Mucosa of stomach (tissue), 1 donor: Measurements from ENCODE around the gene HSD17B12.

Experiments
- H3K27me3 ChIP-seq: one replicate; pipeline ENCODE4 v1.7.0; 2013; ENCODE audit warnings: mild to moderate bottlenecking, low read length; ENCODE audit not compliant: control insufficient read depth, insufficient read depth
- H3K36me3 ChIP-seq: one replicate; pipeline ENCODE4 v1.7.0; 2013; ENCODE audit warnings: low read length; ENCODE audit not compliant: control insufficient read depth, insufficient read depth
- H3K4me1 ChIP-seq: one replicate; pipeline ENCODE4 v1.7.0; 2013; ENCODE audit warnings: mild to moderate bottlenecking, low read length; ENCODE audit not compliant: control insufficient read depth, insufficient read depth
- H3K4me3 ChIP-seq: one replicate; pipeline ENCODE4 v1.7.0; 2013; ENCODE audit warnings: low read length
- H3K9ac ChIP-seq: one replicate; pipeline ENCODE4 v1.7.0; 2013; ENCODE audit warnings: mild to moderate bottlenecking, low read length, moderate library complexity
- H3K9me3 ChIP-seq: one replicate; pipeline ENCODE4 v1.7.0; 2013; ENCODE audit warnings: mild to moderate bottlenecking, low read length, moderate library complexity; ENCODE audit not compliant: control insufficient read depth
- donor health status: Pancreatic carcinoma.

HSD17B12 gene

DNA sequence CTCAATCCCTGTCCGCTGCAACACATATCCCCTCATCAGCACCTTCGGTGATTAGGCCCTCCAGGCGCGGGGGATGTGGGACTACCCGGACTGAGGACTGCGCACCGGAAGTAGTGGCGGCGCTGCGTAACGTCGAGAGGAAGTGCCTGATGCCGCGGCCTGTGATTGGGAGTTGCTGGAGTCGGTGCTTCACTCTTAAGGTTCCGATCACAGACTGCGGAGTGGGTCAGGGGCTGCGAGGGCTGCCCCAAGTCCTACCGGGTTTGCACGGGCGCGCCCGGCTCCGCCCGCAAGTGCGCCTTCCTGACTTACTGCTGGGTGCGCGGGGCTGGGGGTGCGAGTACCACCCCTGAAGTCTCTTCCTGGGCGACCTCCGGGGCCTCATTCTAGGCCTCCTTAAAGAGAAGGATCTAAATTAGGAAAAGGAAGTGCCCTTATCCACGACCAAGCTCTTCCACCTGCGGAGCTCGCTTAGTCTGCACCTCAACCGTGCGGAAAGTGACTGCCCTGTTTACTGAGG, 200.2 kb downstream of the HSD17B12 start, which contains the start of gene ALKBH3:
ALKBH3 (plus strand) TSS at position 192 of the 520 bp plus-strand sequence. CDS start 1,822 bp downstream, outside the sequence.
- Histone ChIP-seq H3K4me1 (peaks cover 5% of the 10 kb centered on the region), H3K9me3 (no peaks in the 10 kb centered on the region), H3K9ac (peak within 1 kb of the TSS; percentile 84), H3K27me3 (peaks cover 20% of the 10 kb centered on the region), H3K4me3 (peak within 1 kb of the TSS; percentile 96), H3K36me3 (no peaks in the 10 kb centered on the region)

DNA sequence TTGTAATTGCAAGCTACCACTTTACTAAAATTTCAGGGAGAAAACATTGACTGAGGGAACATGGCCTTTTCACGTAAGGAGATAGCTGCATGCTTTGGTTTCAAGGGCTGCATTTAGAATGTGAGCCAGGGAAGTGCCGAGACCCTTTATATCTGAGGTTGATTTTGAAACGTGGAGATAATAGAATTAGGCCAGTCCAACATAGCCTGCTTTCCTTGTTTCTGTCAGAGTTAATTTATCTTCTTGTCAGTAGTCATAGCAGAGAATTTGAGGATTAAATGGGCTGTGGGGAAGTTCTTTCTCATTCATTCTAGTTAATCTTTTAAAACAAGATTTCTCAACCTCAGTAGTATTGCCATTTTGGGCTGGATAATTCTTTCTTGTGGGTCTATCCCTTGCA, 212.3 kb downstream of the HSD17B12 start:
- Histone ChIP-seq H3K9ac (no peak overlapping the region), H3K27me3 (no peaks in the 10 kb centered on the region), H3K4me3 (no peak overlapping the region), H3K9me3 (no peaks in the 10 kb centered on the region), H3K36me3 (peaks cover 12% of the 10 kb centered on the region), H3K4me1 (no peaks in the 10 kb centered on the region)

GRCh38 chr11:43894546-43894945, 214.0 kb downstream of the HSD17B12 start:
- Histone ChIP-seq H3K4me3 (no peak overlapping the region), H3K9me3 (no peaks in the 10 kb centered on the region), H3K36me3 (peaks cover 10% of the 10 kb centered on the region), H3K27me3 (no peaks in the 10 kb centered on the region), H3K9ac (no peak overlapping the region), H3K4me1 (no peaks in the 10 kb centered on the region)

- peaks cover 7% of the 10 kb centered on the region for H3K36me3 ChIP-seq
- no peaks in the 10 kb centered on the region for H3K4me1 ChIP-seq
- H3K4me3 ChIP-seq: no peak overlapping the region
- no peak overlapping the region for H3K9ac ChIP-seq
- no peaks in the 10 kb centered on the region for H3K27me3 ChIP-seq
- H3K9me3 ChIP-seq: no peaks in the 10 kb centered on the region
Measured at GRCh38 chr11:43895601-43896000, 215.1 kb downstream of the HSD17B12 start.

DNA sequence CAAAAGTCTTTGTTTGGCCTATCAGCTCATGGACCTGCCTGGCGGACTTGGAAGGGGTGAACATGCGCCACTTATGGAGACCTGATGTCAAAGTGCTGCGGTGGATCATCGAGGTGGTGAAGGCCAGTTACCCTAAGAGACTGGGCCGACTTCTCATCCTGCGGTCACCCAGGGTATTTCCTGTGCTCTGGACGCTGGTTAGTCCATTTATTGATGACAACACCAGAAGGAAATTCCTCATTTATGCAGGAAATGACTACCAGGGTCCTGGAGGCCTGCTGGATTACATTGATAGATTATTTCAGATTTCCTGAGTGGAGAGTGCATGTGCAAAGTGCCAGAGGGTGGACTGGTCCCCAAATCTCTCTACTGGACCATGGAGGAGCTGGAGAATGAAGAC, 218.0 kb downstream of the HSD17B12 start:
- no peaks in the 10 kb centered on the region for H3K9me3 ChIP-seq
- H3K27me3 ChIP-seq: no peaks in the 10 kb centered on the region
- H3K9ac ChIP-seq: no peak overlapping the region
- no peak overlapping the region for H3K4me3 ChIP-seq
- H3K4me1 ChIP-seq: no peaks in the 10 kb centered on the region
- H3K36me3 ChIP-seq: no peaks in the 10 kb centered on the region

- H3K9ac ChIP-seq: no peak overlapping the region
- no peaks in the 10 kb centered on the region for H3K4me1 ChIP-seq
- H3K9me3 ChIP-seq: no peaks in the 10 kb centered on the region
- no peaks in the 10 kb centered on the region for H3K27me3 ChIP-seq
- no peaks in the 10 kb centered on the region for H3K36me3 ChIP-seq
- H3K4me3 ChIP-seq: no peak overlapping the region
Measured at GRCh38 chr11:43899094-43899493, 218.6 kb downstream of the HSD17B12 start.

DNA sequence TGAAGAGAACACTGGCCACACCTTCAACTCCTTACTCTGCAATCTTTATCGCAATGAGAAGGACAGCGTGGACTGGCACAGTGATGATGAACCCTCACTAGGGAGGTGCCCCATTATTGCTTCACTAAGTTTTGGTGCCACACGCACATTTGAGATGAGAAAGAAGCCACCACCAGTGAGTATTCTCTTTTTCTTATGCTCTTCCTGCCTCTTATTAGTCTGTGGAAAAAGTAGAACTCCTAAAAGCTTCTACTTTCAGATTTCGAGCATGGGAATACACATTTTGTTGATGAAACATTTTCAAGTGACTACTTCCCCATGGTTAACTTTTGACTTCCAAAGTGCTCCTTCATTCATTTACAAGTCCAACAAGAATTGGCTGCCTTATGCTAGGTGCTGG, 221.0 kb downstream of the HSD17B12 start:
- Histone ChIP-seq H3K4me1 (no peaks in the 10 kb centered on the region), H3K36me3 (no peaks in the 10 kb centered on the region), H3K9me3 (no peaks in the 10 kb centered on the region), H3K27me3 (no peaks in the 10 kb centered on the region), H3K9ac (no peak overlapping the region), H3K4me3 (no peak overlapping the region)

DNA sequence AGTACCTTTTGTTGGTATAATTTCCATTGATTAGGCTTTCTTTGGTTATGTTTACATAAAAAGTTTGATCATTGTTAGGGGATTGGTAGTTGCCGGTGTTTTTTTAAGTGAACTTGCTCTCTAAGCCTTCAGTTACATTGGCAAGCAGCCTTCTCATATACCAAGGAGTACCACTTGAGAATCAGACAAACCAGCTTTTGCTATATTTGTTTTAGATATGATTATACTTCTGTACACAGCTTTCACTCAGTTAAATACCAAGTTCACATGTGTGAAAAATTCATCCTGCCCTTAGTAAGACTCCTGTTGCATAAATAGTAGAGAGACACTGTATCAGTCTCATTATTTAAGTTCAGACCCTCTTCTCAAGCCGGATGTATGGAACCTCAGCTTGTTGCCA, 222.5 kb downstream of the HSD17B12 start:
- Histone ChIP-seq H3K36me3 (no peaks in the 10 kb centered on the region), H3K4me3 (no peak overlapping the region)

DNA sequence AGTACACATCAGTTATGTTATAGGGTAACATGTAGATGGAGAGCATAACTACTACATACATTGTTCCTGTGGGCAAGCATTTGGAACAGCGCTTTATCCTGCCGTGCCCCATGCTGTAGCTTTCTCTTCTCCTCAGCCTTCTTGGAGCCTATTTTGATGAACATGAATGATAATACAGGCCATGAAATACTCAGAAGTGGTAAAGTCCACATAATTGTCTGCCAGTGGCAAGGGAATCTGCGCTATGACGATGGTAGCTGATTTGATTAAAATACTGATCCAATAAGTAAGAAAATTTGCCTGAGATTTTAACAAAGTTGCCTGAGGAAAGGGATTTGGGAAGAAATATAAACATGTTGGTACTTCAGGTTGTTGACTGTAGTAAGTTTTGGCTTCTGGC, 223.4 kb downstream of the HSD17B12 start:
- no peaks in the 10 kb centered on the region for H3K9me3 ChIP-seq
- H3K4me3 ChIP-seq: no peak overlapping the region
- no peaks in the 10 kb centered on the region for H3K36me3 ChIP-seq
- H3K27me3 ChIP-seq: no peaks in the 10 kb centered on the region
- H3K9ac ChIP-seq: no peak overlapping the region
- H3K4me1 ChIP-seq: no peaks in the 10 kb centered on the region

More for the DNA sequence above, 222.5 kb downstream of the HSD17B12 start:
- Histone ChIP-seq H3K4me1 (no peaks in the 10 kb centered on the region), H3K9ac (no peak overlapping the region), H3K9me3 (no peaks in the 10 kb centered on the region), H3K27me3 (no peaks in the 10 kb centered on the region)

- Histone ChIP-seq H3K4me1 (no peaks in the 10 kb centered on the region), H3K36me3 (no peaks in the 10 kb centered on the region), H3K9ac (no peak overlapping the region), H3K27me3 (no peaks in the 10 kb centered on the region), H3K4me3 (no peak overlapping the region), H3K9me3 (no peaks in the 10 kb centered on the region)
Measured at GRCh38 chr11:43904742-43905535, 224.4 kb downstream of the HSD17B12 start.

DNA sequence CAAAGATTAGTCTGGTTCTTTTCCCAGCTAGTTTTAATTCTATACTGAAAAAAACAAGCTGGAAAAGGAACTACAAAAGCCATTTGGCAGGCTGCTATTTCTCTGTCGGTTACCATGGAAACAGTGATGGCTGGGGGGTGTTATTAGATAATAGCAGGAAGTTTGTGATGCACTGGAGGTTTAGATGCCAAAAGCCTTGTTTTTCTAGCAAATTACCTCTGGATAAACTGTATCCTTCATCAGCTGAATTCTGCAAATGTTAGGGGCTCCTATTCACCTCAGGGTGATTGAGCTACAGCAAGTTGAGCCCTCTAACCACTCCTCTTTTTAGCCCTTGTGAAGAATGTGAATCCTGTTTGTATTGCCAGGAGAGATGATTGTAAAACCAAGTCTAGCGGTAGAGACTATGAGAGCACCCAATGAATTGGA, 225.3 kb downstream of the HSD17B12 start:
- Histone ChIP-seq H3K4me3 (no peak overlapping the region), H3K9me3 (no peaks in the 10 kb centered on the region), H3K4me1 (no peaks in the 10 kb centered on the region), H3K9ac (no peak overlapping the region), H3K27me3 (no peaks in the 10 kb centered on the region), H3K36me3 (no peaks in the 10 kb centered on the region)
